ENCODE measurements around the gene DSTYK.
A peak's percentile ranks its signal among the peaks of the same experiment; 100 is the strongest.

The DSTYK gene

GRCh38 chr1:205211169-205211838, at the start of gene DSTYK:
Gene DSTYK (minus strand): TSS chr1:205211702. CDS start chr1:205211535, 167 bp downstream.
- peak; percentile 90 for DNase-seq

GRCh38 chr1:205259998-205260397, 48.5 kb upstream of the DSTYK start:
- no peak for DNase-seq

- no peak for DNase-seq
Measured at GRCh38 chr1:205259324-205259832, 47.9 kb upstream of the DSTYK start.

GRCh38 chr1:205258719-205259118, 47.2 kb upstream of the DSTYK start:
- no peak for DNase-seq

- DNase-seq, result no peak
Measured at GRCh38 chr1:205258261-205258691, 46.8 kb upstream of the DSTYK start.

- DNase-seq, result no peak
Measured at GRCh38 chr1:205257735-205258134, 46.2 kb upstream of the DSTYK start.

- DNase-seq, result no peak
Measured at GRCh38 chr1:205256951-205257625, 45.6 kb upstream of the DSTYK start.

- peak; percentile 88 for DNase-seq
Measured at GRCh38 chr1:205255941-205256780, 44.7 kb upstream of the DSTYK start.

- no peak for DNase-seq
Measured at GRCh38 chr1:205251576-205251975, 40.1 kb upstream of the DSTYK start.

GRCh38 chr1:205250699-205251098, 39.2 kb upstream of the DSTYK start:
- no peak for DNase-seq

GRCh38 chr1:205249651-205250050, 38.1 kb upstream of the DSTYK start:
- DNase-seq, result no peak

- DNase-seq, result no peak
Measured at GRCh38 chr1:205248793-205249601, 37.5 kb upstream of the DSTYK start.

GRCh38 chr1:205247130-205247921, 35.8 kb upstream of the DSTYK start:
- DNase-seq, result no peak

- no peak for DNase-seq
Measured at GRCh38 chr1:205246351-205247119, 35.0 kb upstream of the DSTYK start.

GRCh38 chr1:205245096-205245495, 33.6 kb upstream of the DSTYK start:
- no peak for DNase-seq

GRCh38 chr1:205244384-205244783, 32.9 kb upstream of the DSTYK start:
- DNase-seq, result no peak

GRCh38 chr1:205243350-205244191, 32.1 kb upstream of the DSTYK start:
- no peak for DNase-seq

GRCh38 chr1:205241366-205242030, 30.0 kb upstream of the DSTYK start:
- no peak for DNase-seq

GRCh38 chr1:205240569-205240968, 29.1 kb upstream of the DSTYK start:
- no peak for DNase-seq
